ENCODE data around the gene CNTN4.
"Not testable (repeated sequence)": the region's sequence is repeated elsewhere in the genome, so short reads cannot be mapped to it uniquely, and the experiment has no call there.

CNTN4 gene

GRCh38 chr3:2727101-2727500 is 628.4 kb downstream of the CNTN4 start:
- no peak for DNase-seq

GRCh38 chr3:2727610-2728318 is 629.1 kb downstream of the CNTN4 start:
- no peak for DNase-seq

GRCh38 chr3:2731843-2732242 is 633.2 kb downstream of the CNTN4 start:
- DNase-seq = no peak

- no peak for DNase-seq
Observed at GRCh38 chr3:2735392-2735894, 636.8 kb downstream of the CNTN4 start.

GRCh38 chr3:2741516-2741915 is 642.9 kb downstream of the CNTN4 start:
- DNase-seq = no peak

GRCh38 chr3:2765002-2765579 is 666.4 kb downstream of the CNTN4 start:
- DNase-seq = no peak

GRCh38 chr3:2770451-2770850 is 671.8 kb downstream of the CNTN4 start:
- no peak for DNase-seq

GRCh38 chr3:2771193-2771592 is 672.5 kb downstream of the CNTN4 start:
- DNase-seq = no peak

- DNase-seq = no peak
Observed at GRCh38 chr3:2771741-2772140, 673.1 kb downstream of the CNTN4 start.

- no peak for DNase-seq
Observed at GRCh38 chr3:2772803-2773202, 674.1 kb downstream of the CNTN4 start.

- DNase-seq = no peak
Observed at GRCh38 chr3:2774481-2775249, 676.0 kb downstream of the CNTN4 start.

GRCh38 chr3:2783261-2783660 is 684.6 kb downstream of the CNTN4 start:
- DNase-seq = no peak

- no peak for DNase-seq
Observed at GRCh38 chr3:2784627-2785026, 686.0 kb downstream of the CNTN4 start.

GRCh38 chr3:2790266-2790815 is 691.7 kb downstream of the CNTN4 start:
- no peak for DNase-seq

- DNase-seq = no peak
Observed at GRCh38 chr3:2792432-2792831, 693.8 kb downstream of the CNTN4 start.

- DNase-seq = no peak
Observed at GRCh38 chr3:2793987-2794386, 695.3 kb downstream of the CNTN4 start.

- no peak for DNase-seq
Observed at GRCh38 chr3:2802429-2802828, 703.8 kb downstream of the CNTN4 start.

- DNase-seq = no peak
Observed at GRCh38 chr3:2807514-2807913, 708.8 kb downstream of the CNTN4 start.

- DNase-seq = no peak
Observed at GRCh38 chr3:2810723-2811122, 712.1 kb downstream of the CNTN4 start.

GRCh38 chr3:2819571-2819970 is 720.9 kb downstream of the CNTN4 start:
- no peak for DNase-seq

- not testable (repeated sequence) for DNase-seq
Observed at GRCh38 chr3:2820982-2821381, 722.3 kb downstream of the CNTN4 start.

GRCh38 chr3:2822611-2823010 is 723.9 kb downstream of the CNTN4 start:
- DNase-seq = no peak

GRCh38 chr3:2823031-2823430 is 724.4 kb downstream of the CNTN4 start:
- DNase-seq = no peak

All from activated CD4-positive, CD25-positive, alpha-beta regulatory T cell (primary cell).